Neural cell (in vitro differentiated cells): ENCODE results near the gene SYDE2. TPM values are rescaled to one million over a fixed set of nuclear protein-coding genes. Genes with fewer than 3 reads are reported as not detected.

ENCODE experiments used
- H2AFZ ChIP-seq: fragments of 200-600, 300-800 bp; sonication (generic), shearing (Covaris generic); 2 replicates; pipeline ENCODE4 v1.6.0; 2014; ENCODE audit warnings: low read depth, mild to moderate bottlenecking, antibody characterized with exemption, low read length, moderate library complexity
- H3F3A ChIP-seq: fragments of 200-600 bp; shearing (Covaris generic); 2 replicates; pipeline ENCODE4 v1.6.1; 2016; ENCODE audit warnings: mild to moderate bottlenecking, moderate library complexity, mixed read lengths, antibody characterized with exemption, low read length; ENCODE audit not compliant: insufficient read depth, poor library complexity, severe bottlenecking
- H3K27ac ChIP-seq: fragments of 200-600, 300-800 bp; sonication (generic), shearing (Covaris generic); 2 replicates; pipeline ENCODE4 v1.5.1; 2014; ENCODE audit warnings: mild to moderate bottlenecking, low read length, moderate library complexity
- H3K27me3 ChIP-seq: fragments of 300-800, 200-600 bp; sonication (generic), shearing (Covaris generic); 2 replicates; pipeline ENCODE4 v1.6.0; 2014; ENCODE audit warnings: mild to moderate bottlenecking, low read depth, low read length, moderate library complexity; ENCODE audit not compliant: insufficient read depth
- H3K36me3 ChIP-seq: fragments of 300-800, 200-600 bp; sonication (generic), shearing (Covaris generic); 2 replicates; pipeline ENCODE4 v1.5.1; 2014; ENCODE audit warnings: mild to moderate bottlenecking, antibody characterized with exemption, low read length, moderate library complexity; ENCODE audit not compliant: insufficient read depth
- H3K4me2 ChIP-seq: fragments of 300-800, 200-600 bp; sonication (generic), shearing (Covaris generic); 2 replicates; pipeline ENCODE4 v1.6.0; 2014; ENCODE audit warnings: mild to moderate bottlenecking, low read length
- H3K4me3 ChIP-seq: fragments of 300-800, 200-600 bp; sonication (generic), shearing (Covaris generic); 2 replicates; pipeline ENCODE4 v1.5.1; 2014; ENCODE audit warnings: mild to moderate bottlenecking, low read length, moderate library complexity
- H3K79me2 ChIP-seq: fragments of 200-600 bp; shearing (Covaris generic); replicated peaks from 2 replicates; pipeline ENCODE4 v1.6.0; 2014; ENCODE audit warnings: mild to moderate bottlenecking, low read length, moderate library complexity; ENCODE audit not compliant: insufficient read depth
- H3K9ac ChIP-seq: fragments of 300-800, 200-600 bp; sonication (generic), shearing (Covaris generic); 2 replicates; pipeline ENCODE4 v1.6.1; 2016; ENCODE audit warnings: mild to moderate bottlenecking, low read length, mixed read lengths
- H3K9me2 ChIP-seq: fragments of 200-600 bp; shearing (Covaris generic); 2 replicates; pipeline ENCODE4 v1.6.1; 2016; ENCODE audit warnings: mild to moderate bottlenecking, low read length, mixed read lengths; ENCODE audit not compliant: insufficient read depth
- H3K9me3 ChIP-seq: fragments of 200-600, 300-800 bp; sonication (generic), shearing (Covaris generic); 2 replicates; pipeline ENCODE4 v1.6.1; 2016; ENCODE audit warnings: mild to moderate bottlenecking, mixed run types, low read length, moderate library complexity, mixed read lengths
- H4K20me1 ChIP-seq: fragments of 200-600 bp; shearing (Covaris generic); 2 replicates; pipeline ENCODE4 v1.6.1; 2016; ENCODE audit warnings: mild to moderate bottlenecking, mixed run types; ENCODE audit not compliant: insufficient read depth
- EP300 ChIP-seq: fragments of 450-650 bp; conservative IDR thresholded peaks from 2 replicates; pipeline ENCODE4 v1.6.1; 2014; ENCODE audit warnings: antibody characterized with exemption, mild to moderate bottlenecking, moderate library complexity; ENCODE audit not compliant: poor library complexity, severe bottlenecking
- EZH2 ChIP-seq: fragments of 200-600, 300-800 bp; shearing (Covaris generic), sonication (generic); IDR thresholded peaks from 2 replicates; pipeline ENCODE4 v1.6.1; 2014; ENCODE audit warnings: antibody characterized with exemption, low read length, borderline replicate concordance, mild to moderate bottlenecking; ENCODE audit not compliant: insufficient read depth, poor library complexity, severe bottlenecking
- MXI1 ChIP-seq: fragments of 450-650 bp; conservative IDR thresholded peaks from 2 replicates; pipeline ENCODE4 v1.6.1; 2014; ENCODE audit warnings: antibody characterized with exemption, mild to moderate bottlenecking; ENCODE audit not compliant: poor library complexity, severe bottlenecking
- POLR2AphosphoS5 ChIP-seq: IDR thresholded peaks from 2 replicates; pipeline ENCODE4 v1.6.1; 2012
- RAD21 ChIP-seq: fragments of 450-650 bp; conservative IDR thresholded peaks from 2 replicates; pipeline ENCODE4 v1.6.1; 2014; ENCODE audit warnings: antibody characterized with exemption, mild to moderate bottlenecking, moderate library complexity
- REST ChIP-seq: IDR thresholded peaks from 2 replicates; pipeline ENCODE4 v1.6.1; 2012; ENCODE audit warnings: borderline replicate concordance
- SMC3 ChIP-seq: fragments of 450-650 bp; conservative IDR thresholded peaks from 2 replicates; pipeline ENCODE4 v1.6.1; 2014; ENCODE audit warnings: antibody characterized with exemption, mild to moderate bottlenecking, moderate library complexity; ENCODE audit not compliant: poor library complexity
- TAF1 ChIP-seq: IDR thresholded peaks from 2 replicates; pipeline ENCODE4 v1.6.1; 2012; ENCODE audit warnings: low read depth
- polyA plus RNA-seq: library from polyadenylated mRNA; depleted of rRNA; stranded (reverse); fragments of >200 nt; gene quantifications from 2 replicates; pipeline ENCODE4 v1.2.3, GENCODE V29; 2014
- TF ChIP-seq, protein P1 (sequence below): fragments of 450-650 bp; IDR thresholded peaks from 2 replicates; pipeline ENCODE4 v1.5.1; 2014; ENCODE audit warnings: antibody characterized with exemption, mild to moderate bottlenecking, moderate library complexity; ENCODE audit not compliant: poor library complexity, severe bottlenecking

Gene SYDE2
- polyA plus RNA-seq, 1 donor from 2014 or later: 0.66 TPM

DNA sequence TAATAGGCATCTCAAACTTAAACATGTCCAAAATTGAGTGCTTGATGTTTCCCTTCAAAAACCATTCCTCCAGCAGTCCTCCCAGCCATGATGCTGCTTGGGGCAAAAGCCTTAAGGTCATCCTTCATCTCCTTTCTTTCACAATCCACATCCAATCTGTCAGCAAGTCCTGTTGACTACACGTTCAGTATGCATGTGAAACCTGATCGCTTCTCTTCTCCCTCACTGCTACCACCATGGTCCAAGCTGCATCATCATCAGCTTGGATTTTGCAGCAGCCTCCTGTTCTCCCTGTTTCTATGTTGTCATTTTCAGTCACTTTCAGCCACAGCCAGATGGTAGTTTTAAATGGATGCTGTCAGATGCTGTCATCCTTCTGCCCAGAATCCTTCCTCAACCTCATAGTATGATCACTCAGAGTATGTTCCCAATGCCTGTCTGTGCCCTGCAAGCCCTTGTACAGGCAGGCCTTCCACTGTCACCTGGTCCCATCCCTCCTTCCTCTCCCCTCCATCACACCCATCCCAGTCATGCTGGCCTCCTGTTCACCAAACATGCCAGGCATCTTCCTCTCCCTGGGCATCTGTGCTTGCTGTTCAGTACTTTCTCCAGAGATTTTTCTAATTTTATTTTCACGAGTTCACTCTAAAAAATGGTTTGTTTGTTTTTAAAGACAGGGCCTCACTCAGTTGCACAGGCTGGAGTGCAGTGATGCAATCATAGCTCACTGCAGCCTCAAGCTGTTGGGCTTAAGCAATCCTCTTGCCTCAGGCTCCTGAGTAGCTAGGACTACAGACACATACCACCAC, 66.0 kb downstream of the SYDE2 start:
- Histone ChIP-seq H3K36me3 (no peaks in the 10 kb centered on the region), H4K20me1 (no peaks in the 10 kb centered on the region), H3K4me3 (no peak overlapping the region), H3K27ac (no peak overlapping the region), H3K9me3 (no peaks in the 10 kb centered on the region), H3K4me2 (no peak overlapping the region), H3K79me2 (no peaks in the 10 kb centered on the region), H3K9ac (no peak overlapping the region), H2AFZ (no peak overlapping the region), H3K27me3 (no peaks in the 10 kb centered on the region), H3K9me2 (no peaks in the 10 kb centered on the region), H3F3A (no peaks in the 10 kb centered on the region)
- TF ChIP-seq TAF1: no peak
- no peak for TF ChIP-seq REST
- TF ChIP-seq, protein P1, sequence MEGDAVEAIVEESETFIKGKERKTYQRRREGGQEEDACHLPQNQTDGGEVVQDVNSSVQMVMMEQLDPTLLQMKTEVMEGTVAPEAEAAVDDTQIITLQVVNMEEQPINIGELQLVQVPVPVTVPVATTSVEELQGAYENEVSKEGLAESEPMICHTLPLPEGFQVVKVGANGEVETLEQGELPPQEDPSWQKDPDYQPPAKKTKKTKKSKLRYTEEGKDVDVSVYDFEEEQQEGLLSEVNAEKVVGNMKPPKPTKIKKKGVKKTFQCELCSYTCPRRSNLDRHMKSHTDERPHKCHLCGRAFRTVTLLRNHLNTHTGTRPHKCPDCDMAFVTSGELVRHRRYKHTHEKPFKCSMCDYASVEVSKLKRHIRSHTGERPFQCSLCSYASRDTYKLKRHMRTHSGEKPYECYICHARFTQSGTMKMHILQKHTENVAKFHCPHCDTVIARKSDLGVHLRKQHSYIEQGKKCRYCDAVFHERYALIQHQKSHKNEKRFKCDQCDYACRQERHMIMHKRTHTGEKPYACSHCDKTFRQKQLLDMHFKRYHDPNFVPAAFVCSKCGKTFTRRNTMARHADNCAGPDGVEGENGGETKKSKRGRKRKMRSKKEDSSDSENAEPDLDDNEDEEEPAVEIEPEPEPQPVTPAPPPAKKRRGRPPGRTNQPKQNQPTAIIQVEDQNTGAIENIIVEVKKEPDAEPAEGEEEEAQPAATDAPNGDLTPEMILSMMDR: no peak
- no peak for TF ChIP-seq POLR2AphosphoS5
- TF ChIP-seq SMC3: no peak
- no peak for TF ChIP-seq EZH2
- TF ChIP-seq RAD21: no peak
- no peak for TF ChIP-seq MXI1
- TF ChIP-seq EP300: no peak

GRCh38 chr1:85133565-85134159, 67.2 kb downstream of the SYDE2 start:
- H2AFZ ChIP-seq: no peak overlapping the region
- H3K4me2 ChIP-seq: no peak overlapping the region
- no peaks in the 10 kb centered on the region for H3F3A ChIP-seq

More at GRCh38 chr1:85133565-85134159, 67.2 kb downstream of the SYDE2 start:
- Histone ChIP-seq H3K9me2 (no peaks in the 10 kb centered on the region), H3K4me3 (no peak overlapping the region), H3K9me3 (no peaks in the 10 kb centered on the region), H3K79me2 (no peaks in the 10 kb centered on the region), H3K9ac (no peak overlapping the region), H3K27me3 (no peaks in the 10 kb centered on the region), H4K20me1 (no peaks in the 10 kb centered on the region), H3K27ac (no peak overlapping the region), H3K36me3 (no peaks in the 10 kb centered on the region)
- TF ChIP-seq REST: no peak
- TF ChIP-seq, protein P1: no peak
